Measurements from ENCODE around the gene IDE.

IDE gene

GRCh38 chr10:92478536-92478935, 95.4 kb downstream of the IDE start:
- Histone ChIP-seq H3K9me2 (replicated peaks; ENCODE audit: low read depth, low read length) (no peaks in the 10 kb centered on the region), H2AFZ (ENCODE audit: low read length) (no peak overlapping the region), H3K79me2 (ENCODE audit: insufficient read depth, low read length) (no peaks in the 10 kb centered on the region), H3K9me3 (ENCODE audit: insufficient read depth, low read depth, low read length) (no peaks in the 10 kb centered on the region), H3F3A (ENCODE audit: low read depth) (no peaks in the 10 kb centered on the region), H3K27me3 (ENCODE audit: insufficient read depth, low read length, poor library complexity, severe bottlenecking) (no peaks in the 10 kb centered on the region), H3K4me2 (ENCODE audit: low read depth, low read length, poor library complexity, severe bottlenecking) (no peak overlapping the region), H3K4me3 (ENCODE audit: low read length, poor library complexity, severe bottlenecking) (no peak overlapping the region), H4K20me1 (ENCODE audit: insufficient read depth, low read length, poor library complexity, severe bottlenecking) (no peaks in the 10 kb centered on the region), H3K9ac (ENCODE audit: low read depth, low read length, poor library complexity, severe bottlenecking) (no peak overlapping the region), H3K36me3 (ENCODE audit: insufficient read depth, low read length) (peaks cover 39% of the 10 kb centered on the region; the same call in 1 of the 2 replicates), H3K4me1 (ENCODE audit: insufficient read depth, low read length, poor library complexity, severe bottlenecking) (no peaks in the 10 kb centered on the region)
- no peak for TF ChIP-seq CTCF (conservative IDR thresholded peaks at IDR 0.05; ENCODE audit: low read length)
- TF ChIP-seq EZH2phosphoT487 (IDR thresholded peaks at IDR 0.05; ENCODE audit: borderline replicate concordance): no peak

- H3K79me2 ChIP-seq (ENCODE audit: insufficient read depth, low read length): no peaks in the 10 kb centered on the region
- no peaks in the 10 kb centered on the region for H3K9me2 ChIP-seq (replicated peaks; ENCODE audit: low read depth, low read length)
- no peaks in the 10 kb centered on the region for H3F3A ChIP-seq (ENCODE audit: low read depth)
- no peak overlapping the region for H3K9ac ChIP-seq (ENCODE audit: low read depth, low read length, poor library complexity, severe bottlenecking)
- H3K4me3 ChIP-seq (ENCODE audit: low read length, poor library complexity, severe bottlenecking): no peak overlapping the region
- peaks cover 29% of the 10 kb centered on the region; the same call in 1 of the 2 replicates for H3K36me3 ChIP-seq (ENCODE audit: insufficient read depth, low read length)
- TF ChIP-seq EZH2phosphoT487 (IDR thresholded peaks at IDR 0.05; ENCODE audit: borderline replicate concordance): no peak
- no peak for TF ChIP-seq CTCF (conservative IDR thresholded peaks at IDR 0.05; ENCODE audit: low read length)
- H2AFZ ChIP-seq (ENCODE audit: low read length): no peak overlapping the region
- H3K4me1 ChIP-seq (ENCODE audit: insufficient read depth, low read length, poor library complexity, severe bottlenecking): no peaks in the 10 kb centered on the region
- no peaks in the 10 kb centered on the region for H3K9me3 ChIP-seq (ENCODE audit: insufficient read depth, low read depth, low read length)
- H3K27me3 ChIP-seq (ENCODE audit: insufficient read depth, low read length, poor library complexity, severe bottlenecking): no peaks in the 10 kb centered on the region
- H3K4me2 ChIP-seq (ENCODE audit: low read depth, low read length, poor library complexity, severe bottlenecking): no peak overlapping the region
- no peaks in the 10 kb centered on the region for H4K20me1 ChIP-seq (ENCODE audit: insufficient read depth, low read length, poor library complexity, severe bottlenecking)
These were observed 98.5 kb downstream of the IDE start for GRCh38 chr10:92475357-92475868.

GRCh38 chr10:92470026-92470425, 103.9 kb downstream of the IDE start:
- no peak for TF ChIP-seq EZH2phosphoT487 (IDR thresholded peaks at IDR 0.05; ENCODE audit: borderline replicate concordance)
- no peak for TF ChIP-seq CTCF (conservative IDR thresholded peaks at IDR 0.05; ENCODE audit: low read length)
- H2AFZ ChIP-seq (ENCODE audit: low read length): no peak overlapping the region
- no peak overlapping the region for H3K9ac ChIP-seq (ENCODE audit: low read depth, low read length, poor library complexity, severe bottlenecking)
- no peaks in the 10 kb centered on the region for H3K27me3 ChIP-seq (ENCODE audit: insufficient read depth, low read length, poor library complexity, severe bottlenecking)
- H3K4me1 ChIP-seq (ENCODE audit: insufficient read depth, low read length, poor library complexity, severe bottlenecking): no peaks in the 10 kb centered on the region
- no peak overlapping the region for H3K4me2 ChIP-seq (ENCODE audit: low read depth, low read length, poor library complexity, severe bottlenecking)
- H3F3A ChIP-seq (ENCODE audit: low read depth): no peaks in the 10 kb centered on the region
- peaks cover 29% of the 10 kb centered on the region; the same call in 1 of the 2 replicates for H3K36me3 ChIP-seq (ENCODE audit: insufficient read depth, low read length)
- no peaks in the 10 kb centered on the region for H3K79me2 ChIP-seq (ENCODE audit: insufficient read depth, low read length)
- H3K4me3 ChIP-seq (ENCODE audit: low read length, poor library complexity, severe bottlenecking): no peak overlapping the region
- H4K20me1 ChIP-seq (ENCODE audit: insufficient read depth, low read length, poor library complexity, severe bottlenecking): no peaks in the 10 kb centered on the region
- H3K9me3 ChIP-seq (ENCODE audit: insufficient read depth, low read depth, low read length): no peaks in the 10 kb centered on the region
- H3K9me2 ChIP-seq (replicated peaks; ENCODE audit: low read depth, low read length): no peaks in the 10 kb centered on the region
